Loucy (cell line): ENCODE measurements around the gene LIPC.

ENCODE experiments used
- H2AFZ ChIP-seq: fragments of 200-600 bp; sonication (generic); 2 replicates; pipeline ENCODE4 v1.6.0; 2016; ENCODE audit warnings: antibody characterized with exemption, mild to moderate bottlenecking, low read length, moderate library complexity
- H3F3A ChIP-seq: fragments of 200-600 bp; 2 replicates; pipeline ENCODE4 v1.6.0; 2016; ENCODE audit warnings: antibody characterized with exemption, low read depth, mild to moderate bottlenecking
- H3K27me3 ChIP-seq: fragments of 200-600 bp; sonication (generic); 2 replicates; pipeline ENCODE4 v1.6.1; 2014; ENCODE audit warnings: low read length, mild to moderate bottlenecking; ENCODE audit not compliant: insufficient read depth, poor library complexity, severe bottlenecking
- H3K36me3 ChIP-seq: fragments of 200-600 bp; sonication (generic); 2 replicates; pipeline ENCODE4 v1.6.1; 2016; ENCODE audit warnings: low read length; ENCODE audit not compliant: insufficient read depth
- H3K4me1 ChIP-seq: fragments of 200-600 bp; sonication (generic); 2 replicates; pipeline ENCODE4 v1.5.1; 2014; ENCODE audit warnings: low read length, mild to moderate bottlenecking; ENCODE audit not compliant: insufficient read depth, poor library complexity, severe bottlenecking
- H3K4me2 ChIP-seq: fragments of 200-600 bp; sonication (generic); 2 replicates; pipeline ENCODE4 v1.6.0; 2014; ENCODE audit warnings: antibody characterized with exemption, low read length, low read depth, mild to moderate bottlenecking; ENCODE audit not compliant: poor library complexity, severe bottlenecking
- H3K4me3 ChIP-seq: fragments of 200-600 bp; sonication (generic); 2 replicates; pipeline ENCODE4 v1.5.1; 2014; ENCODE audit warnings: low read length, mild to moderate bottlenecking, mixed read lengths; ENCODE audit not compliant: poor library complexity, severe bottlenecking
- H3K79me2 ChIP-seq: fragments of 200-600 bp; sonication (generic); 2 replicates; pipeline ENCODE4 v1.6.1; 2014; ENCODE audit warnings: low read length; ENCODE audit not compliant: insufficient read depth
- H3K9ac ChIP-seq: fragments of 200-600 bp; sonication (generic); 2 replicates; pipeline ENCODE4 v1.6.0; 2014; ENCODE audit warnings: mild to moderate bottlenecking, low read depth, low read length, moderate library complexity; ENCODE audit not compliant: poor library complexity, severe bottlenecking
- H3K9me2 ChIP-seq: fragments of 200-600 bp; sonication (generic); replicated peaks from 2 replicates; pipeline ENCODE4 v1.6.1; 2016; ENCODE audit warnings: low read depth, low read length, mixed read lengths
- H3K9me3 ChIP-seq: fragments of 200-600 bp; sonication (generic); 2 replicates; pipeline ENCODE4 v1.6.1; 2014; ENCODE audit warnings: mild to moderate bottlenecking, antibody characterized with exemption, low read length, low read depth; ENCODE audit not compliant: insufficient read depth
- H4K20me1 ChIP-seq: fragments of 200-600 bp; sonication (generic); 2 replicates; pipeline ENCODE4 v1.6.0; 2014; ENCODE audit warnings: antibody characterized with exemption, low read length, mild to moderate bottlenecking; ENCODE audit not compliant: insufficient read depth, poor library complexity, severe bottlenecking
- CTCF ChIP-seq: fragments of 200-600 bp; sonication (generic); conservative IDR thresholded peaks from 2 replicates; pipeline ENCODE4 v1.5.1; 2014; ENCODE audit warnings: mild to moderate bottlenecking, antibody characterized with exemption, low read length
- EZH2phosphoT487 ChIP-seq: fragments of 200-600 bp; IDR thresholded peaks from 2 replicates; pipeline ENCODE4 v1.6.1; 2018; ENCODE audit warnings: antibody characterized with exemption, mild to moderate bottlenecking, moderate library complexity, borderline replicate concordance

The LIPC gene

DNA sequence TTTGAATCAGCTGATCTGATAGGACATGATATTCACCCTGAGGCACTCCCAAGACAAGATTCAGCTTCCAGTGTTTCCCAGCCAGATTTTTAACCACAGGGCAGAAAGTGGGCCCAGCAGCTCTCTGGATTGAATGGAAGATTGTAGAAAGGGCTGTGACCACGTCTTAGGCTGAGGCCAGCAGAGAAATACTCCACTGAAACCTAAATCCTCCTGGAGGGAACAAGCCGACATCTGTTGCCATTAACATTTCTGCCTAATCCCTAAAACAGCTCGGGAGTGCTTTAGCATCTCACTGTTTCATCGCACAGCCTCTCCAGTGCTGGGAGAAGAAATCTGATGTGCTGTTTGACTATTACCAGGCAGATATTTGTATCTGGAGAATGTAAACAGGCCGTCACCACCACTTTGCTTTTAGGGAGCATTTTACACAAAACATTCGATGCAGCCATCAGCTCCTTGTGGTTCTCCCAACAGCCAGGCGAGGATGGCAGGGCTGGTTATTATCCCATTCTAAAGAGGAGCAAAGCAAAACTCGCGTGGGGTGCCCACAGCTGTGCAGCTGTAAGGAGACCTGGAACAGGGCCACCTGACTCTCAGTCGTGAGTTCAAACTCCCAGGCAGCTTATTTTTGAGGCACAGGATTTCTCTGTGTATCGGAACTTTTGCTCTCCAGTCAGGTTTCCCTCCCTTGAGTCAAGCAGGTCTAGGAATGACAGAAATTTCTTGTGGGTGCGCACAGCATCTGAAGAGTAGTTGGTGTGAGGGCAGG is 117.4 kb downstream of the LIPC start:
- no peaks in the 10 kb centered on the region for H3K36me3 ChIP-seq
- no peaks in the 10 kb centered on the region for H3K9me2 ChIP-seq
- H3K27me3 ChIP-seq: no peaks in the 10 kb centered on the region
- no peaks in the 10 kb centered on the region for H4K20me1 ChIP-seq
- TF ChIP-seq CTCF (no peak), EZH2phosphoT487 (no peak)
- peak overlapping the region; percentile 87 for H3K9ac ChIP-seq
- H3K4me3 ChIP-seq: no peak overlapping the region
- no peaks in the 10 kb centered on the region for H3K9me3 ChIP-seq
- H3K4me2 ChIP-seq: no peak overlapping the region
- H2AFZ ChIP-seq: no peak overlapping the region
- H3F3A ChIP-seq: peaks cover 28% of the 10 kb centered on the region
- H3K79me2 ChIP-seq: no peaks in the 10 kb centered on the region
- H3K4me1 ChIP-seq: peaks cover 78% of the 10 kb centered on the region

GRCh38 chr15:58549785-58550074 is 117.9 kb downstream of the LIPC start:
- H3K79me2 ChIP-seq: no peaks in the 10 kb centered on the region
- peaks cover 28% of the 10 kb centered on the region for H3F3A ChIP-seq
- no peak overlapping the region for H3K4me3 ChIP-seq
- no peak for TF ChIP-seq EZH2phosphoT487
- no peak for TF ChIP-seq CTCF
- H3K9ac ChIP-seq: peak overlapping the region; percentile 87
- H3K36me3 ChIP-seq: no peaks in the 10 kb centered on the region
- no peaks in the 10 kb centered on the region for H3K9me2 ChIP-seq
- no peak overlapping the region for H2AFZ ChIP-seq
- no peaks in the 10 kb centered on the region for H3K9me3 ChIP-seq
- H3K4me2 ChIP-seq: no peak overlapping the region
- no peaks in the 10 kb centered on the region for H4K20me1 ChIP-seq
- peaks cover 82% of the 10 kb centered on the region for H3K4me1 ChIP-seq
- no peaks in the 10 kb centered on the region for H3K27me3 ChIP-seq

- TF ChIP-seq EZH2phosphoT487: no peak
- TF ChIP-seq CTCF: no peak
- Histone ChIP-seq H3F3A (peaks cover 28% of the 10 kb centered on the region), H3K79me2 (no peaks in the 10 kb centered on the region), H3K9me2 (no peaks in the 10 kb centered on the region), H3K4me1 (peaks cover 87% of the 10 kb centered on the region), H3K27me3 (no peaks in the 10 kb centered on the region), H2AFZ (peak overlapping the region; percentile 84), H3K4me3 (peak overlapping the region; percentile 71), H3K9me3 (no peaks in the 10 kb centered on the region), H4K20me1 (no peaks in the 10 kb centered on the region), H3K9ac (peak overlapping the region; percentile 87), H3K4me2 (peak overlapping the region; percentile 93), H3K36me3 (no peaks in the 10 kb centered on the region)
Measured at GRCh38 chr15:58551084-58551763, 119.4 kb downstream of the LIPC start.
